ENCODE data around the gene R3HDM2.

R3HDM2 gene

DNA sequence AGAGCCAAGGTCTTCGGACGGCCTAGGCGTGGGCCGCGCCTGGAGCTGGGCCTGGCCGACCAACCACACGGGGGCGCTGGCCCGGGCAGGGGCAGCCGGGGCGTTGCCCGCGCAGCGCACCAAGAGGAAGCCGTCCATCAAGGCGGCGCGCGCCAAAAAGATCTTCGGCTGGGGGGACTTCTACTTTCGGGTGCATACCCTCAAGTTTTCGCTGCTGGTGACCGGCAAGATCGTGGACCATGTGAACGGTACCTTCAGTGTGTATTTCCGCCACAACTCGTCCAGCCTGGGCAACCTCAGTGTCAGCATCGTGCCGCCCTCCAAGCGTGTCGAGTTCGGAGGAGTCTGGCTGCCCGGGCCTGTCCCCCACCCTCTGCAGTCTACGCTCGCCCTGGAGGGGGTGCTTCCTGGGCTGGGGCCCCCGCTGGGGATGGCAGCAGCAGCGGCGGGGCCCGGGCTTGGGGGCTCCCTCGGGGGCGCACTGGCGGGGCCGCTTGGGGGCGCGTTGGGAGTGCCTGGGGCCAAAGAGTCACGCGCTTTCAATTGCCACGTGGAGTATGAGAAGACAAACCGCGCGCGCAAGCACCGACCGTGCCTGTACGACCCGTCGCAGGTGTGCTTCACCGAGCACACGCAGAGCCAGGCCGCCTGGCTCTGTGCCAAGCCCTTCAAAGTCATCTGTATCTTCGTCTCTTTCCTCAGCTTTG lies 205.7 kb downstream of the R3HDM2 start:
- DNase-seq: peak; percentile 64

DNA sequence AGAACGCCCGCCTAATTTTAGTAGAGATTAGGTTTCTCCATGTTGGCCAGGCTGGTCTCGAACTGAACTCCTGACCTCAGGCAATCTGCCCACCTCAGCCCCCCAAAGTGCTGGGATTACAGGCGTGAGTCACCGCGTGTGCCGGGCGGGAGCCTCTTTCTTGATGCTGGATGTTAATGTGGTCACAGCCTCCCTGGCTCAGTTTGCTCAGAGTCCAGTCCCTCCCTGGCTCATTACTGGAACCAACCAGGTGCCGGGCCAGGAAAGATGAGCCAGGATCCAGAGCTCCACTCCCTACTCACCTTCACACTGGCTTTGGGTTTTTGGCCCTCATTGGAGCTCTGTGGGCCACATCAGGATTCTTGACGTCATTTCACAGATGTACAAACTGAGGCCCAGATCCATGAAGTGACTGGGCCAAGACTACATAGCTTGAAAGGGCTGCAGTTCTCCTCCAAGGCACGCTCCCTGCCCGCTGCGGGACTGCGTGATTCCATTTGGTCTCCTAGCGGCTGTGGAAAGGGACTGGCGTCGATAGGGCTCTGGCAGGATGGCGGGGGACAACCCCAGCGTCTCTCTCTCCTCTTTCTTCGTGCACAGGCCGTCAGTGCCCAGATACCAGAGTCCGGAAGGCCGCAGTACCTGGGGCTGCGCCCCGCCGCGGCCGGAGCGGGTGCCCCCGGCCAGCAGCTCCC lies 206.4 kb downstream of the R3HDM2 start:
- no peak for DNase-seq

DNA sequence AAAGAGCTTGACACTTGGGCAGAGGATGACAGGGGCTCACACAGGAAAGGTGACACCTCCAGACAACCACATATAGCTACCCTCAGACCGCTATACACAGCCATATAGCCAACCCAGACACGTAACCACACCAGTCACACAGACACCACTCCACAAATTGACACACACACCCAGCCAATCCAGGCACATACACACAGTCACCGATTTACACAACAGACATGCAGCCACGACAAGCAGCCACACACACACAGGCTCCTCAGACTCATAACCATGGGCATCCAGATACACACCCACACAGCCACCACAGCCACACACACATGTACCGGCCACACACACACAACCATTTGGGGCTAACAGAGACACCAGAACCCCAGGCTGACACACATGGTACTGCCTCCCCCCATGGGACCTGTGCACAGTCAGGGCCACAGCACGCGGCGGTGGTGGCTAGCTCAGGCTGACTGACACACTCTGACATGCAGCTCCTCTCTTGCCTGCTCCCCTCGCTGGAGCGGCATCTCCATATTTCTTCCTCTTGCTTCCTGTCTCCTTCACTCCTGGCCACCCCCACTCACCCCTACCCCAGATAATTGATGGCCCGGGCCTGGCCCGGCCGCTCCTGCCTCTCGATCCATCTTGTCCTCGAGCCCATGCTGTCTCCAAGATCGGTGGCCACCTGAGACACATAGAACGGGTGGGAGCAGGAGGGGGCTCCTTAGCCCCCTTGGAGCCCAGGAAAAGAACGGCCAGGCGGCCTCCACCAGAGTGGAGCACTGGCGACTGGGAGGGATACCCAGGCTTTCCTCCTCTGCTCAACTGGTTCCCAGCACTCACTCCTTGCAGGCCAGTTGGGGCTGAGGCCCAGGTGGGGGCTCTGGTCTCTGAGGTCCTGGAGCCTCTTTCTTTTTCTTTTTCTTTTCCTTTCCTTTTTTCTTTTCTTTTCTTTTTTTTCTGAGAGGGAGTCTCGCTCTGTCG lies 207.4 kb downstream of the R3HDM2 start:
- DNase-seq: peak; percentile 47

DNA sequence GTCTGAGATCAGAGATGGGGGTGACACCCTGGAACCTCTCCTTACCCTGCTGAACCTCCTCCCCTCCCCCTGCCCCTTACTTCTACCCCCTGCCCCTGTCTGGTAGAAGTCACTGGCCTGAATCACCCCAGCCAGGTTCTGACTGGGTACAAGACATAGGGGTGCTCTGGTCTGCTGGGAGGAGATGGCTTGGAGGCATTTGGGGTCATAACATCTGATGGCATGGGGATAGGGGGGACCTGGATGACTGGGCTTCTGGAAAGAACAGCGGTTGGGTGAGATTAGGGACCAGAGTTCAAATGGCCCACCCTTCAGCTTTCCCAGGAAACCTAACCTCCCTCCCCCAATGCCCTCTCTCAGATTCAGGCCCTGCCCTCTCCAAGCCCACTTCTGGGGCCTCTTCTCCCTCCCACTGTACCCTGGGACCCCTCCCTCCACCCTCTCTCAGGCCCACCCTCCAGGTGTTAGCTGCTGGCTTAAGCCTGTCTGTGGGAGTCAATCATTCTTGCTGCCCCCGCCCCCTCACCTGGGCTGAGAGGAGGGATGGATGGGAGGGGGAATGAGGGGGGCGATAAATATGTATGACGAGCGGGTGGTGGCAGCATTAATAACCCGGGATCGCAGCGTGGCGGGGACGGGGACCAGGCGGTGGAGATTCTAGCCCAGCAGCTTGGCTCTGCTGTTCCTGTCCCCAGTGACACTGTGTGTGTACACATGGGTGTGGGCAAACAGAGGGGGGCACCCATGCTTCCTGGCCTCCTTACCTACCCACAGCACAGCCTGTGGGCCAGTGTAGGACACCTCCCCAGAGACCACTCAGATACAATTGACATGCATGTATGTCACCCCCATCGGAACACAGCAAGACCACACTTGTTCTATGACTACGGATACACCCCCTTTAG lies 208.3 kb downstream of the R3HDM2 start:
- DNase-seq: peak; percentile 29

DNA sequence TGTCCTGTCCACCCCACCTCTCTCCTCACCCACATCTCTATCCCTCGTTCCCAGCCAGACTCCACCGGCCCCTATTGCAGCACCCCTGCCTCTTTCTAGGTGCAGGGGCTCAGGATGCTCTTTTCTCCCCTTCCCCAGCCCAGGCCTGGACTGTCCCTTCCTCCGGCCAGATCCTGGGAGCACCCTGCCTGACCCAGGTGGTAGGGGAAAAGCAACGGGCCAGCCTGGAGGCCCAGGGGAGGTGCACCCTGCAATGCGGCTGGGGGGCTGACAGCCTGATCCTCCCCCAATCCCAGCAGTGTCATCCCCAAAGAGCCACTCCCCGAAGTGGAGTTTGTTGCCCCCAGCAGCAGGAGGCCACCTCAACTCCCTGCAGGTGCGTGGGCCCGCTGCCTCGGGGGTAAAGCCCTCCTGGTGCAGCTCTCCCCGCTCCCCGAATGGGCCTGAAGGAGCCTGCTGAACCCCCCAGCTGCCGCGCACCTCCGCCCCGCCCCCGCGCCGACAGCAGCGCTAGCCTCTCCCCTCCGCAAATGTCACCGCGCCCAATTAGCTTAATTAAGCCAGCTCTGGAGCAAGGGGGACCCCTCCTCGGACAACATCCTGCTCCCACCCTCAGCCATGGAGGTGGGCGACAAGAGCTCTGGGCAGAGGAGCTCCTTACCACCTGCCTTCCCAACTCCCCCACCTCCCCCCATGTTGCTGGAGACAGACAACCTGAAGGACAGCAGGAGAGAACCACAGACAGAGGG lies 209.5 kb downstream of the R3HDM2 start:
- DNase-seq: no peak

DNA sequence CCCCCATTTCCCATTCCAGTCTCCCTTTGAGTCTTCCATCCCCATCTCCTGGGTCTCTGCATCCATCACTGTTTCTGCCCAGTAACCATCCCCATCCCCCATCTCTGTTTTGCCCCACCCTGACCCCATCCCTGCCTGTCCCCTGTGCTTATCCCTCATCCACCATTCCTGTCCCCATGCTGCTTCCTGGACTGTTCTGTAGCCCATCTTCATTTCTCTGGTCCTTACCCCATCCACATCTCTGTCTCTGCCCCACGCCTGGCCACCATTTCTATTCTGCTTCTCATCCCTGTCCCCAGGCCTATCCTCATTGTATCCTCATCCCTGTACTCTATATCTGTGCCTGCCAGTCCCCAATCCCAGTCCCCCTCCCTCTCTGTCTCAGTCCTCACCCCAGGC lies 210.1 kb downstream of the R3HDM2 start:
- peak; percentile 6 for DNase-seq

DNA sequence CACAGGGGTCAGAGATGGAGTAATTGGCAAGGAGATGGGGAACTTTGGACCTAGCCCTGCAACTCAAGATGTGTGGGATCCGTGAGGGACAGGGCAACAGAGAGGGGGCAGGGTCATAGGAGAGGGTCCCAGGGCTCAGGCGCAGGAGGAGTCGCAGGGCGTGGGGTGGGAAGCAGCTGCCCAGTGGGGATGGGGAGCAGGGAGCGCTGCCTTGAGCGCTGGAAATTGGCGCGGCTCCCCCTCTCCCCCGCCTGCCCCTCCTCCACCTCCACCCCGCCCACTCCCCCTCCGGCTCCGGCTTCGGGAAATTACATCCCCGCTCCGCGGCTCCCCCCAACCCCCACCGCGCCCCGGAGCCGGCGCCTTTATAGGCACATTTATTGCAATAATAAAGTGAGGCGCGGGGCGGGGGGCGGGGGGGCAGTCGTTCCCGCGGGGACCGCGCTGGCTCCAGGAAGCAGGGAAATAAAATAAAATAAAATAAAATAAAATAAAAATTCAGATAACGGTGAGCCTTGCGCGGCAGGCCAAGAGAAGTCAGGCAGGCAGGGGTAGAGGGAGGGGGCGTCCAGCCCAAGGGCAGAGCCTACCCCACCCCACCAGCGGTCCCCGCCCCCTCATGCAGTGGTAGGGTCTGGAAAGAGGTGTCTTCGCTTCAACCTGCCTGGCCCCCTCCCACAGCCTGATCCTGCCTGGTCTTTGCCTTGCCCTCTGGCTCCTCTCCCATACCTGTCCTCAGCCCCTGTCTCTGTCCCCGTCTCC lies 210.7 kb downstream of the R3HDM2 start:
- DNase-seq: peak; percentile 44

DNA sequence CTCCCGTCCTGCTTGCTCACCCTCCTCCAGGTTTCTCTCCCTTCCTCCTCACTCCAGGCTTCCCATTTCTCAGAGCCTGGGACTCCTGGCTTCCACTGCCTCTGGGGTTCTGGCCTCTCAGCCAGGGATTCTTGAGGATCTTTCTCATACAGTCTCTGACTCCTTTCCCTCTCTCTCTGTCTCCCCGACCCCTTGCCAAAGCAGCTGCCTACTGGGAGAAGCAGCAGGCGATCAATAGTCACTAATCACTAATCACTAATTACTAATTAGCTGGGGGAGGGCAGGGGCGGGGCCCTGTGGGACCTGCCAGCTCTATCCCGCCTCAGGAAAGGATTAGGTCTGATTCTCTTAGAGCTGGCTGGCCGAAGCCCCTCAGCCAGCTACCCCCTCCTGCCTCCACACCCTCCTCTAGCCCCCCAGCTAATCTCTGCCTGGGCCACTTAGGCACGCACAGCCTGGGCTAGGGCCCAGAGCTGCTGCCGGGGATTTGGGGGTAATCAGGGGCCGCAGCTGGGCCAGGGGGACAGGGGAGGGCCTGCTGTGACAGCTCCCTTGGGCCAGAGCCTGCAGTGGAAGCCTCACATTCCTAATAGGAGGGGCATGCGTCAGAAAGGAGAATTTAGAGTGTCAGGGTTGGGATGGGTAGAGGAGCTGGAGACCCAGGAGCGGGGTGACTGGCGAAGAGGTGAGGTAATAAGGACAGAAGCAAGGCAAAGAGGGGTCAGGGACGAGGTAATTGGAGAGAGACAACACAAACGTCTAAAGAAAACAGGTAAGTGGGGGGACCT lies 211.4 kb downstream of the R3HDM2 start:
- peak; percentile 53 for DNase-seq

DNA sequence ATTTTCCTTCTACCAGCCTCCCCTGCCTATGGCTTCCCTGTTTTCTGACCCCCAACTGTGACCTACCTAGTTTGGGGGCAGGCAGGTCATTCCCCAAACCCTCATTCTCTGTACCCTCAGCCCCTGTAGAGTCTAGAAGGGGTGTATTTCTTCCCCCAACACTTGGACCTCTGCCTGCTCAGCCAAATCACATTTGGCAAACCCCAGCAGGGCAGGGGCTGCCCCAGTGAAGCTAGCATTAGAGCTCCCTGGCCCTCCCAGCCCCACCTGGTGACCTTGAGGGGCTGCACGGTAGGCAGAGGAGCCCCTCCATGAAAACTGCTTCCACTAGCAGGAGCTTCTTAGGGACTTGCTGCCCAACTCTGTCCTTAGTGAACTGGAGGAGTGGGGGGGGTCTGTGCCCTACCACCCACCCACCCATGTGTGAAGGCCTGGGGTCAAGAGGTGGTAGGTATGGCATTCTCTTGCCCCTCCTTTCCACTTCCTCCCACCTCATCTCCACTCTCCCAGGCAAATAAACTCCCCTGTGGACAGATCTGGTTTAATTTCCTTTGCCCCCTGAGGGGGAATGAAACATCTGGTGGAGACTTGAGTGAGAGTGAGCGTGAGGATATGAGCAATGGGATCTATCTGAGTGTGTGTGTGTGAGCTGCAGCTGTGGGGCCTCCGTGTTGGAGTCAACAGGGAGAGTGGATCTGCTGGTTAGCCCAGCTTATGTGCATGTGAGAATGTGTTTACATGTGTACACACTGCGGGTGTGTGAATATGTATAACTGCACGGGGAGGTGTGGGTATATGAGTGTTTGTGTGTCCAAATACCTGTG lies 212.6 kb downstream of the R3HDM2 start:
- DNase-seq: peak; percentile 46

DNA sequence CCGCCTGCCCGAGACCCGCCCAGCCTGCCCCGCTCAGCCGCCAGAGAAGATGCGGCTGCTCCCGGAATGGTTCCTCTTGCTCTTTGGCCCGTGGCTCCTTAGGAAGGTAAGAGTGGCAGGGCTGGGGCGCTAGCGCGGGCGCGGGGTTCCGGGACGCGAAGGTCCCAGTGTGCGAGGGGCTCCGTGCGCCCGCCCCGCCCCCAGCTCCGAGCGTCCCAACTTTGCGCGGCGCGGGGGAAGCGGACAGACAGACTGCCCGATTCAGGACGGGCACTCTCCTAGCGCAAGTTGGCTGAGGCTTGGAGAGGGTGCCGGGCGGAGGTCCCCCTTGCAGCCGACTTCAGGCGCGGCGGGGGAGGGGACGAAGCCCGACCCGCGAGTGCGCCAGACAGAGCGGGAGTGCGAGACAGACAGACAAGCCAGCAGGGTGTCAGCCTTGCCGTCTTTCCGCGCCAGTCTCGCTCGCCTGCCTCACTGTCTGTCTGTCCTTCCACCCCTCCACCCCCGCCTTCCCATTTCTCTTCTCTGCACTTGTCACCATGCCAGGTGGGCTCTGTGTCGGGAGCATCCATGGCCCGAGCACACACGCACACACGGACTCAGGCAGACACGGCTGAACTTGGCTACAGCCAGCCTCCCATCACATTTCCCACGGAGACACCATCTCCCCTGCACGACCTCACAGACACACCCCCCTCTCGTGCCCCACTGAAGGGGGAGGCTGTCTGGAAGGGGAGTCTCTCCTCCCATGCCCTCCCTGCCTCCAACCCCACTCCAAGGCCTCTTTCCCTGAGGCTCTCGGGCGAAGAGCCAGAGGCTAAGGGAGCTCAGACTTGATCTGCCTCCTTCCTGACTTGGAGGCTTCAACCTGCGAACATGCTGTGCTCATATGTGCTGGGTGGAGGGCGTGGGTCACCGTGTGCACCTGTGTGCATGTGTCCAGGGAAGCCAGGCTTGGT lies 213.6 kb downstream of the R3HDM2 start:
- peak; percentile 70 for DNase-seq

DNA sequence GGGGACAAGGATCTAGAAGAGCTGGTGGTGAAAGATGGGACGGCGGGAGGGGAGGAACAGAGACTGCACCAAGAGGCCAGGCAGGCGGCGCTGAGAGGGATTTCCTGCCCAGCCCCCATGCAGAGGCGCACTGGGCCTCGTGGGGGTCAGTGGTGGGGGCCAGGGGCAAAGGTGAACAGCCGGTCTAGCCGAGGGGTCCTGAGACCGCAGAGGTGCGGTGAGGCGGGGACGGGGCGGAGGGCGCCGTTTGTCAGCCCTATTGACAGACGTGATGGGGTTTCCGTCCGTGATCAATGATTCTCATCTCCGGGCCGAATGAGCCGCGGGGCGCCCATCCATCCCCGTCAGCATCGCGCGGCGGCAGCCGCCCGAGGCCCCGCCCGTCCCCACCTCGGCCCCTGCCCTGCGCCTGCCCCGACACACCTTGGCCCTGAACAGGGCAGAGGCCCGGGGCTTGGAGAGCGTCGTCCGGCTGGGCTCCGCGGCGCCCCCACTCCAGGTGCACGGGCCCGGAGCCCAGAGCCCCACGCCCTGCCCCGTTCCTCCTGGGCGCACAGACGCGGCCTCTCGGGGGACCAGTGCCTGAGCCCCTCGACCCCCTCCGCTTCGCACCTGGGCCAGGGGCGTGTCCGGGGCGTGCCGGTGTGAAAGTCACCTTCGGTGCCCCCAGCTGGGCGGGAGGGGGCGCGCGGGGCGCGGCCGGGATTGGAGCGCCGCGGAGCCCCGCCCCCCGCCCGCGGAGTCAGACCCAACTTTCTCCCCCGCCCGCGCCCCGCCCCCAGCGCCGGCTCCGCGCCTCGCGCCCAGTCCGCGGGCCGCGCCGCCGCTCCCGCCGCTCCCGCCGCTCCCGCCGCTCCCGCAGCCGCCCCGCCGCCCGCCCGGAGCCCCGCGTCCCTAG lies 214.6 kb downstream of the R3HDM2 start, which contains the start of gene NXPH4:
Gene NXPH4 (plus strand): TSS at position 781 of the 898 bp plus-strand sequence. CDS start 176 bp downstream, outside the sequence.
- peak; percentile 50 for DNase-seq

DNA sequence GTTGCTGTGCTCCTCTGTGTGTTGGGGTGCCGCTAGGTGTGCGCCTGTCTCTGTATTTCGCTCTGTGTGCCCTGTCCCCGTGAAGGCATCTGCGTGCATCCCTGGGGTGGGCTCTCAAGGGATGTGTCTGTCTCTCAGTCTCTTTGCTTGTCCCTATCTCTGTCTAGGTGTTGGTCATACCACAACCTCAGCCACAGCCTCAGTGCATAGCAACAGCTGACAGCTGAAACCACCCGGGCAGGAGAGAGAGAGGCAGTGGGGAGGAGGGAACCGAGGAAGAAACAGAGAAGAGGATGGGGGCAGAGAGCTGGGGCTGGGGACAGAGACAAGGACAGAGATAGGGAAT lies 215.2 kb downstream of the R3HDM2 start:
- DNase-seq: peak; percentile 55

DNA sequence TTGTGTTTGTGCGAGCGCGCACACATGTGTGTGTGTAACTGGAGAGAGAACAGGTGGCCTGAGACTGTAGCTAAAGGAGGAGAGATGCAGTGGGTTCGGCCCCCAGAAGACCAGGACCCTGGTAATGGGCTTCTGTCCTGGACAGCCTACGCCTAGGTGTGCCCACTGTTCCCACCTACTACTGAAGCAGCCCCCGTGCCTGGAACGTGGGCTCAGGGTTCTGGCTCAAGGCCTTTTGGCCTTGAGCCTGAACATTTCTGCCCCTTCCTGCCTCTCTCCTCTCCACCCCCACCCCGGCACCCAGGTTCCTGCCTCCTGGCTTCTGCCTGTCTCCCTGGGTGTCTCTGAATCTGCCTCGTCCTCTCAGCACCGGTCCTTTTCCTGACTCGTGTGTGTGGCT lies 215.8 kb downstream of the R3HDM2 start:
- peak; percentile 48 for DNase-seq

DNA sequence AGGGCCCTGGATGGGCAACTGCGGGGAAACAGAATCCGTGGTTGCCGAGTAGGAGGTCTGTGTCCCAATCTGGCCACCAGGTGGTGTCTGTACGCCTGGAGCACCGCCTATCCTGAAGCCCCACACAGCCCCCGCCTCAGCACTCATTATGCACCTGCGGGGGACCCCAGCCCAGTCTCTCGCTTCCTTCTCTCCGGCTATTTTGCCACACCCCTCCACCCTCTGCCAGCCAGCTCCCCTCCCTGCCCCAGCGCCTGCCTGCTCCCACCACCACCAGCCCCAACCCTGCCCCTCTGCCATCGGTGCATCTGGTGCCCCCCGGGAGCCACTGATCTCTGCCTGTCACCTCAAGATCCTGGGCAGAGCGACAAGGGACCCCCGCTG lies 216.5 kb downstream of the R3HDM2 start:
- peak; percentile 86 for DNase-seq

DNA sequence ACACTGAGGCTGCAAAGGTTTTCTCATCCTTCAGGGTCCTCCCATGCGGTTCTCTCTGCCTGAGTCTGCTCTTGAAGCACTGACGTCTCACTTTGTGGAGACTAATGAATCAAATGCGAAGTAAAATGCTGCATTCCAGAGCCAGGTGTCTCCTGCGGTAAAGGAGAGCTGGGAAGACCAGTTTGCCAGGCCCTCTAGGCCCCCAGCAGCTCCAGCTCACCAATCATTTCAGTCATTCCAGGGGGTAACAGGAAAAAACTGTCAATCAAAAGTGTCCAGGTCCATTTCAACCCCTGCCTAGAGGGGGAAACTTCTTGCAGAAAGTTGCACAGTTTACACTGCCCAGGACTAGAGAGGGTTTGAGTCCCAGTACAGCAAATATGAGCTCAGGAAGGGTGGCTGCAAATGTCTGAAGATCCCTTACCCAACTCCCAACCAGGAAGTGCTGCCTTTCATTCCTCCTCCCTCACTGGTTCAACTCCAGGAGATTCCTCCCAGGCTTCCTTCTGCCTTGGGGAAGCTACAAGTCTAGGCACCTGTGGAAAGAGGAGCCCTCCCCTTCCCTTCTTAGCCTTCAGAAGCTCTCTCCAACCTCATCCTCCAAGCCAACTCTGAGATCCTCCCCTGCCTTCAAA lies 217.0 kb downstream of the R3HDM2 start:
- DNase-seq: no peak
